Jurkat, Clone E6-1 (cell line): ENCODE data around the gene MREG.
"Not testable (repeated sequence)": the region's sequence is repeated elsewhere in the genome, so short reads cannot be mapped to it uniquely, and the experiment has no call there.

Source experiments
- DNase-seq: peaks from one replicate; pipeline ENCODE4 v3.0.0-alpha.2; 2011; ENCODE audit warnings: low read depth, low spot score
- H3K4me3 ChIP-seq: 2 replicates; pipeline ENCODE4 v1.5.1; 2011; ENCODE audit warnings: mild to moderate bottlenecking, low read length, control low read depth, moderate library complexity

Gene MREG

GRCh38 chr2:215968499-215968898 is 44.9 kb downstream of the MREG start:
- H3K4me3 ChIP-seq = no peak overlapping the region
- DNase-seq = no peak

GRCh38 chr2:215967590-215968378 is 45.6 kb downstream of the MREG start:
- no peak overlapping the region for H3K4me3 ChIP-seq
- DNase-seq = no peak

DNA sequence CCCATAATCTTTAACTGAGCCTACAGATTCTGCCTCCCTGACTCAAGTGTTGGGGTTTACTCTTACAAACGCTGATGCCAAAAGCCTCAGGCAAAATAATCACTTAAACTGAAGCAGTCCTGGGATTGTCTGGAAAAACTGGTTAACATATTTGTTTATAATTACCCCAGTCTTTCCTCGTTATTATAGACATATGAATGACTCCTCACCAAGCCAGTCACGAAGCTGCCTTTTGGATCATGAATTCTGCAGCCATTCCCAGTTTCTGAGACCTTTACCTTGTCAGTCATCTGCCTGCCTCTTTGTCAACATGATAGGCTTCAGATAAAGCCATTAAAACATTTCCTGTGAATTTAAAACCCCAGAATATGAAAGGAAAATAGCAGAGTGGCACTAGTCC is 46.4 kb downstream of the MREG start:
- H3K4me3 ChIP-seq = no peak overlapping the region
- DNase-seq = no peak

- H3K4me3 ChIP-seq = no peak overlapping the region
- no peak for DNase-seq
Measured at GRCh38 chr2:215966274-215966673, 47.1 kb downstream of the MREG start.

GRCh38 chr2:215965532-215966165 is 47.7 kb downstream of the MREG start:
- H3K4me3 ChIP-seq = no peak overlapping the region
- no peak for DNase-seq

DNA sequence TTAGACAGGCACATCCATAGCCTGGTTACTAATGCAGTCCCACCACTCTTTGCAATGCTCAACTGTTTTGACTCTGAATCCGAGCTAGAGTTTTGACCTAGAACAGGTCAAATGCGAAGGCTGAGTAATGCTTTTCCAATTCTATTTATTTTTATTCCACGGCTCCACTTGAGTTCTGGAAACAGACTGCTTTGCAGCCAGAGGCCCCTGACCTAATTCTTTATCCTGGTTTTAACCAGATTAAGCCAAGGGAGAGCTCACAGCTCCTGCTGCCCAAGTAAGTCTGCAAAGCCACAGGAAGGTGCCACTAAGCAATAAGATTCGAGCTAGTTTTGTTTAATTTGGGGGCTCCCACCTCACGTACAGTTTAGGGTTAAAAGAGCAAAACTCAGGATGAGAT is 51.4 kb downstream of the MREG start:
- no peak overlapping the region for H3K4me3 ChIP-seq
- no peak for DNase-seq

DNA sequence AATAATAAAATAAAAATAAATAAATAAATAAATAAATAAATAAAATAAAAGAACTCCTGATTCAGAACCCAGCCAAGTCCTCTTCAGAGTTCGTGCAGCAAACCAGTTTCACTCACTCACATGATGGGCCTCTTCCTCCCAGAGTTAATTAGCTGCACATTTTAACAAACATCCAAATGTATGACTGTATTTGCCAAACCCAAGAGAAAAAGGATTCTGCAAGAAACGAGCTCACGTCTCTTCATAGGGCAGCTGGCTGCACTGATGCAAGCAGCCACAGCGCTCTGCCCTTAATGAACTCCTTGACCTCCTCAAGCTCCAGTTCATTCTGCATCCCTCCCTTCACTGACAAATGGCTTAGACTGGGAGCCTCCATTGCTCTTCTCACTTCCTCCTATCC is 55.1 kb downstream of the MREG start:
- DNase-seq = no peak
- no peak overlapping the region for H3K4me3 ChIP-seq

DNA sequence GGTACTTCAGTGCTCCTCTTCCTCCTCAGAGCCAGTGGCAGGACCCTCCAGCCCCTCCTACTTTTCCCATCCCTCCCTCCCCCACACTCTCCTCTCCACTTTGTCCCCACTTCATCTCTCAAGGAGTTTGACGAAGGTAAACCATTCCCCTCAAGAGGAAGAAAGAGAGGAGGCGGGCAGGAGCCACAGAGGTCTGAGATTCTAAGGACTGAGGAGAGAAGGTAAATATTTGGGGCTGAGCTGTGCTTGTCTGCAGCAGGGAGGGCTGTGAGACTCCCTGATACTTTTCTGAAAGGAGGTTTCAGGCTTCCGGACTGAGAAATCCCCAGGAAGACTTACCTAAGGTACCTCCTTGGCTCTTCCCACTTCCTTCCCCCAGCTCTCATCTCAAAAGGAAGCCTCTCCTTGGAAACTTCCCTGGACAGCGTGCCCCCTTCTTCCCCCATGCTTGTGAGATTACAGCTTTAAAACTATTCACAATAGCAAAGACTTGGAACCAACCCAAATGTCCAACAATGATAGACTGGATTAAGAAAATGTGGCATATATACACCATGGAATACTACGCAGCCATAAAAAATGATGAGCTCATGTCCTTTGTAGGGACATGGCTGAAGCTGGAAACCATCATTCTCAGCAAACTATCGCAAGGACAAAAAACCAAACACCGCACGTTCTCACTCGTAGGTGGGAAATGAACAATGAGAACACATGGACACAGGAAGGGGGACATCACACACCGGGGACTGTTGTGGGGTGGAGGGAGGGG is 55.8 kb downstream of the MREG start:
- H3K4me3 ChIP-seq, DNase-seq: not testable (repeated sequence)

DNA sequence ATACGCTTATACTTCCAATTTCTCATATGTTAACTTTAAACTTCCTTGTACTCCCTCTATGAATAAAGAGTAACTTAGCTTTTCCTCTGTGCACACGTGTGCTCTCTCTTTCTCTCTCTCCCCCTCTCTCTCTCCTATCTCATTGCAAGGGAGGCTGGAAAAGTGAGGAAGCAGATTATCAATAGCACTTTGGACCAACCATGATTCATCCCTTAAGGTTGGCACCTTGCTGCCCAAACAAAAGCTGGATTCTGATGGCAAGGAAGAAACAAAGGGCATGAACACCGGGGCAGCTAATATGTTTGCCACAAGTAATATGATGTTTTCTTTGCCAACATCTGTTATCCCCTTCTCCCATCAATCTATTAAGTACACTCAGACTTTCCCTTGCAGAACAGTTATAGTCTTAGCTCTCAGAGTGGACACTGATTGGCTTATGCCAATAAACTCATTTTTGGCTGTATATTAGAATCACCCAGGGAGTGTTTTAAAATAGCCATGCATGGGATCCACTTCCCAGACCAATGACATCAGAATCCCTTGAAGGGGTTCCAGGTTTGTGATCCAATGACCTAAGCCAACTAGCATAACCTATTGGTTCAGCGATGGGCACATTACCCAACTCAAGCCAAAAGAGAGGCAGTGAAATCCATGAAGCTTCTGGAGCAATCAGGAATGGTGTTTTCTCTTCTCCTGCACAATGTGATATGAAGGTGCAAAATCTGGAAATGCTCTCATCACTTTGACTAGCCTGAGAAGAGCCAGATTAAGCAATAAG is 60.3 kb downstream of the MREG start:
- DNase-seq = no peak
- no peak overlapping the region for H3K4me3 ChIP-seq

GRCh38 chr2:215951558-215951957 is 61.8 kb downstream of the MREG start:
- no peak overlapping the region for H3K4me3 ChIP-seq
- DNase-seq = no peak

- H3K4me3 ChIP-seq = no peak overlapping the region
- DNase-seq = peak; percentile 59
Measured at GRCh38 chr2:215949991-215950404, 63.4 kb downstream of the MREG start.

DNA sequence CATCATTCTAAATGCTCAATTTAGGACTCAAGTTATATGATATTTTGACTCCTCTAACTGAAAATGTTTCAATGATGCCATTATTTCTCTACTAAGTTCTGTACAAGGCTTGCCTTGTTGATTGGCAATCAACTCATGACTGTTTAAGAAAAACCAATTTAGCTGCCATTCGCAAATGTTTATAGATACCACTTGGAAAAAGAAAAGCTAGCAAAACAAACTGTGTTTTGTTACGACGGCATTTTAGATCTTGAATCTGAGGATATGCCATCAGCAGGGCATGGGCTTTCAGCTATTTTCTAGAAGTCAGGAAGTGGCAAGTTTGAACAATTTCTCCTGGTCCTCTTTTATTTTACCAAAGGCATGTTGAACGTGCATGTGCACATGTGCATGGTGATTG is 65.3 kb downstream of the MREG start:
- no peak overlapping the region for H3K4me3 ChIP-seq
- no peak for DNase-seq

DNA sequence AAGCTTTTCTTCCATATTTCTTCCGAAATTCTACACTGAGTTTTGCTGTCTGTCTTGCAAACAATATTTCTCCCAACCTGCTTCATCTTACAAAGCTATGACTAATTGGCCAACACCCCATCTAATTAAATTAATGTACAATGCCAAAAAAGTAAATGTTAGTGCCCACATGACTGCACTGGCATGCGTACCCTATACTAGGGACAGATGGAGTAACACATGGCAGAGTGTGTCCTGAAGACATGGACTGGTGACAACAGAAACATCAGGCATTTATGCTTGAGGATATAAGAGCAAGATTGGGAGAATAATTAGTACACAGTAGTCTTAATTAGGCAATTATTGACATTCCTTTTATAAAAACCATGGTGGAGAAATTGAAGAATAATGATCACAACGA is 66.8 kb downstream of the MREG start:
- H3K4me3 ChIP-seq = no peak overlapping the region
- DNase-seq = no peak

- no peak for DNase-seq
Measured at GRCh38 chr2:215942194-215942593, 71.2 kb downstream of the MREG start.

DNA sequence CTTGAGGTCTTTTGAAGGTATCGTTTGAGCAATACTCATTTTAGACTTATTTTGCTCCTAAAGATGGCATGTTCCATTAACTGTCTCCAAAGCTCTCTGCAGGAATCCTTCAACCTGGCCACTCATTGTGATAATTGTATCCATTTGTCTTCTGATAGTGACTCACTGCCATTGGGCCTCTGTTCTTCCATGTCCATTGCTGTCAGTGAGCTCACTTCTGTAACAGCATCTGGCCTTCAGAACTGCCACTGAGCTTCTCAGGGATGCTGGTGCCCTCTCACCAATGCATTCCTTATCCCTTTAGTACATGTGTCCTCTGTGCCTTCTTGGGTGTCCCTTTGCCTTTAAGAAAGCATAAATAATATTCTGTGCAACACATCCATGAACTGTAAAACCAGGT is 71.6 kb downstream of the MREG start:
- no peak for DNase-seq
- H3K4me3 ChIP-seq = no peak overlapping the region

More at GRCh38 chr2:215942194-215942593, 71.2 kb downstream of the MREG start:
- H3K4me3 ChIP-seq = no peak overlapping the region

DNA sequence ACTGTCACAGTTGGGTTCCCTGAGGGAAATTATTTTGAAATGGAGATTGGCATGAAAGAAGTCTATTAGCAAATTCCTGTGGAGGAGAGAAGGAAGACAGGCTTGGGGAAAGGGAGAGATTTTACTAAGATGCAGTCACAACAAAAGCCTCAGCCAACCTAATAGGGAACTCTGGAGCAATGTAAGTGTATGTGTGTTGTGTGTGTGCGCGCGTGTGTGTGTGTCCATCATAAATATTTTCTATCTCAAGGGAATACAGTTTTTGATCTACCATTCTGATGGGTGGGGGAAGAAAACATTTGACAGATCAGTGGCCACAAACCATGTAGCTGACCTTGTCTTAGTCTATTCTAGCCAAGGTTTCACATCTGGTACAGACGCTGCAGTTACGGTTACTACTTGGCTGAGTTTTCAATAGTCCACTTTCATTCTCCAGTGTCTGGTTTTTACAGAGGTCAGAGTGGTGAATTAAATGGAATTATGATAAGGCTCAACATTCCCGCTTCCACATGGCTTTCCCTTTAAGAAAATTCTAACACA is 72.6 kb downstream of the MREG start:
- DNase-seq = no peak

DNA sequence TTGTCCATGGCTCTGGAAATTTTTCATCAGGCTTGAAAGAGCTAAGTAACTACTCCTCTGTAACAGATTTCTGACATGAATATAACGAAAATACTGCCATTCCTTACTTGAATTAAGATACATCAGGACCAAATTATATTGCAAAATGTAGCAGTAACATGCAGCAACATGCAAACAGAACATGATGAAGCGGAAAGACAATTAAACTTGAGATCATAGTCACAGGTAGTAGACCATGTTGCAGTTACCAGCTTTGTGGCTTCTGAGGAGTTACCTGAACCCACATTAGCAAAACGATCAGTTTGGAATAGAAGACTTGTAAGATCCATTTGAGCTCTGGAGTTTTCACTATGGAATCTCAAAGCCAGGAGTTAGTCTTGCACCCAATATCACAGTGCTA is 76.2 kb downstream of the MREG start:
- DNase-seq = no peak

More for the DNA sequence above, 72.6 kb downstream of the MREG start:
- no peak overlapping the region for H3K4me3 ChIP-seq

DNA sequence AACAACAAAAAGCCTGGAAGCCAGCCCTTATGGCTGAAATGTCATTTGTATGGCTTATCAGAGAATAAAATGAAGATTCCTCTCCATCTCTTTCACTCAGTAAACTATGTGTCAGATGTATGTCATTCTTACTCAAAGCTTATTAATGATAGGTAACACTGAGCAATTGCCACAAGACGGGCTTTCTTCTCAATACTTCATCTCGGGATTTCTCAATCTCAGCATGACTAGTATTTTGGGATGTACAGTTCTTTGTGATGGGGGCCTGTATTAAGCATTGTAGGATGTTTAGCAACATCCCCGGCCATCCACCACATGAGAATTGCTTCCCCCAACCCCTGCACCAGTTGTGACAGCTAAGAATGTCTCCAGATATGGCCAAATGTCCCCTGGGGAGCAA is 80.2 kb downstream of the MREG start:
- H3K4me3 ChIP-seq = no peak overlapping the region
- DNase-seq = no peak

More for the DNA sequence above, 76.2 kb downstream of the MREG start:
- no peak overlapping the region for H3K4me3 ChIP-seq

- H3K4me3 ChIP-seq = no peak overlapping the region
- DNase-seq = peak; percentile 67
Measured at GRCh38 chr2:215931256-215931903, 82.0 kb downstream of the MREG start.
